ENCODE results near the gene SYTL1. TPM values are rescaled to one million over a fixed set of nuclear protein-coding genes. Genes with fewer than 3 reads are reported as not detected.
A peak's percentile ranks its signal among the peaks of the same experiment; 100 is the strongest.

Gene SYTL1
- total and polyA plus RNA-seq, 2 experiments from 2014 or later: not detected

- no peaks in the 10 kb centered on the region for H3K36me3 ChIP-seq (ENCODE audit: low read depth)
- no peaks in the 10 kb centered on the region for H3K9me3 ChIP-seq (ENCODE audit: low read depth)
- H3K9ac ChIP-seq: peak within 1 kb of the TSS; percentile 96
- peak; percentile 99 for DNase-seq
- H3F3A ChIP-seq (ENCODE audit: insufficient read depth): 0 out of 2 replicates have a peak, but pooled peaks cover 5% of the 10 kb centered on the region
- in situ Hi-C loops (cut with MboI): no loop called here
- H4K20me1 ChIP-seq (ENCODE audit: insufficient read depth): no peaks in the 10 kb centered on the region
- peak within 1 kb of the TSS; percentile 96 for H3K4me2 ChIP-seq (ENCODE audit: unreplicated experiment)
- 1 to 2% methylated on average over 56 to 67 of the region's 67 CpGs for WGBS, 2 experiments (ENCODE audit: low coverage in 1 of 2, low lambda C conversion rate in 2 of 2, missing lambda C conversion rate in 2 of 2)
- H3K27me3 ChIP-seq (replicated peaks; ENCODE audit: insufficient read depth): no peaks in the 10 kb centered on the region
- TF ChIP-seq EZH2 (IDR thresholded peaks at IDR 0.05; ENCODE audit: insufficient read depth, poor library complexity, severe bottlenecking) (no peak), EZH2phosphoT487 (IDR thresholded peaks at IDR 0.05; ENCODE audit: insufficient read depth, low read depth) (no peak)
- no peaks in the 10 kb centered on the region for H3K9me2 ChIP-seq (ENCODE audit: insufficient read depth)
- peak within 1 kb of the TSS; percentile 91 for H3K4me3 ChIP-seq
- peak within 1 kb of the TSS; percentile 96 for H2AFZ ChIP-seq
- peak within 1 kb of the TSS; percentile 89 for H3K27ac ChIP-seq
- peaks cover 48% of the 10 kb centered on the region for H3K79me2 ChIP-seq (ENCODE audit: insufficient read depth)
- peaks cover 24% of the 10 kb centered on the region for H3K4me1 ChIP-seq (ENCODE audit: insufficient read depth)
These were observed 19.8 kb upstream of the SYTL1 start, which contains the start of gene TMEM222 for GRCh38 chr1:27321813-27322568. Gene TMEM222 (plus strand): TSS chr1:27322163. CDS start chr1:27322198, 35 bp downstream.

- WGBS, 2 experiments (ENCODE audit: low coverage in 1 of 2, low lambda C conversion rate in 2 of 2, missing lambda C conversion rate in 2 of 2): 11 to 12% methylated on average over 10 of the region's 10 CpGs
- no peaks in the 10 kb centered on the region for H3K36me3 ChIP-seq (ENCODE audit: low read depth)
- H3K79me2 ChIP-seq (ENCODE audit: insufficient read depth): peaks cover 55% of the 10 kb centered on the region
- peak overlapping the region; percentile 84 for H2AFZ ChIP-seq
- peaks cover 28% of the 10 kb centered on the region for H3K4me1 ChIP-seq (ENCODE audit: insufficient read depth)
- peak overlapping the region; percentile 91 for H3K4me3 ChIP-seq
- DNase-seq: peak; percentile 30
- H3K27me3 ChIP-seq (replicated peaks; ENCODE audit: insufficient read depth): no peaks in the 10 kb centered on the region
- TF ChIP-seq EZH2 (IDR thresholded peaks at IDR 0.05; ENCODE audit: insufficient read depth, poor library complexity, severe bottlenecking): no peak
- no peak for TF ChIP-seq EZH2phosphoT487 (IDR thresholded peaks at IDR 0.05; ENCODE audit: insufficient read depth, low read depth)
- in situ Hi-C loops (cut with MboI): no loop called here
- peak overlapping the region; percentile 96 for H3K4me2 ChIP-seq (ENCODE audit: unreplicated experiment)
- H3K9ac ChIP-seq: peak overlapping the region; percentile 96
- no peaks in the 10 kb centered on the region for H3K9me2 ChIP-seq (ENCODE audit: insufficient read depth)
- peak overlapping the region; percentile 89 for H3K27ac ChIP-seq
- no peaks in the 10 kb centered on the region for H3K9me3 ChIP-seq (ENCODE audit: low read depth)
- 0 out of 2 replicates have a peak, but pooled peaks cover 5% of the 10 kb centered on the region for H3F3A ChIP-seq (ENCODE audit: insufficient read depth)
- H4K20me1 ChIP-seq (ENCODE audit: insufficient read depth): no peaks in the 10 kb centered on the region
These were observed 19.1 kb upstream of the SYTL1 start for GRCh38 chr1:27322569-27323240.

- Histone ChIP-seq H4K20me1 (ENCODE audit: insufficient read depth) (no peaks in the 10 kb centered on the region; the same call in 1 of the 2 replicates), H3K36me3 (ENCODE audit: low read depth) (no peaks in the 10 kb centered on the region), H3K27ac (no peak overlapping the region), H3K9me2 (ENCODE audit: insufficient read depth) (no peaks in the 10 kb centered on the region), H3K79me2 (ENCODE audit: insufficient read depth) (peaks cover 81% of the 10 kb centered on the region), H3K27me3 (replicated peaks; ENCODE audit: insufficient read depth) (no peaks in the 10 kb centered on the region), H3K4me2 (ENCODE audit: unreplicated experiment) (no peak overlapping the region), H3K4me1 (ENCODE audit: insufficient read depth) (peaks cover 16% of the 10 kb centered on the region), H3K4me3 (no peak overlapping the region), H3K9me3 (ENCODE audit: low read depth) (no peaks in the 10 kb centered on the region), H2AFZ (no peak overlapping the region), H3F3A (ENCODE audit: insufficient read depth) (no peaks in the 10 kb centered on the region), H3K9ac (no peak overlapping the region)
- in situ Hi-C loops (cut with MboI): no loop called here
- no peak for DNase-seq
- WGBS, 2 experiments (ENCODE audit: low coverage in 1 of 2, low lambda C conversion rate in 2 of 2, missing lambda C conversion rate in 2 of 2): 97 to 99% methylated on average over 14 to 15 of the region's 15 CpGs
- TF ChIP-seq EZH2 (IDR thresholded peaks at IDR 0.05; ENCODE audit: insufficient read depth, poor library complexity, severe bottlenecking) (no peak), EZH2phosphoT487 (IDR thresholded peaks at IDR 0.05; ENCODE audit: insufficient read depth, low read depth) (no peak)
These were observed 16.5 kb upstream of the SYTL1 start for GRCh38 chr1:27325286-27325685.

- 68 to 80% methylated on average over 5 of the region's 5 CpGs for WGBS, 2 experiments (ENCODE audit: low coverage in 1 of 2, low lambda C conversion rate in 2 of 2, missing lambda C conversion rate in 2 of 2)
- Histone ChIP-seq H3K9me2 (ENCODE audit: insufficient read depth) (no peaks in the 10 kb centered on the region), H3F3A (ENCODE audit: insufficient read depth) (no peaks in the 10 kb centered on the region), H4K20me1 (ENCODE audit: insufficient read depth) (no peaks in the 10 kb centered on the region; the same call in 1 of the 2 replicates), H3K27ac (peak overlapping the region; percentile 4; the same call in 1 of the 2 replicates), H3K4me1 (ENCODE audit: insufficient read depth) (peaks cover 16% of the 10 kb centered on the region), H2AFZ (no peak overlapping the region), H3K4me2 (ENCODE audit: unreplicated experiment) (no peak overlapping the region), H3K36me3 (ENCODE audit: low read depth) (no peaks in the 10 kb centered on the region; the same call in 1 of the 2 replicates), H3K27me3 (replicated peaks; ENCODE audit: insufficient read depth) (no peaks in the 10 kb centered on the region), H3K4me3 (no peak overlapping the region), H3K9ac (peak overlapping the region; percentile 7; the same call in 1 of the 2 replicates), H3K9me3 (ENCODE audit: low read depth) (no peaks in the 10 kb centered on the region), H3K79me2 (ENCODE audit: insufficient read depth) (peaks cover 85% of the 10 kb centered on the region)
- DNase-seq: no peak
- in situ Hi-C loops (cut with MboI): no loop called here
- TF ChIP-seq EZH2 (IDR thresholded peaks at IDR 0.05; ENCODE audit: insufficient read depth, poor library complexity, severe bottlenecking): no peak
These were observed 13.9 kb upstream of the SYTL1 start for GRCh38 chr1:27327964-27328363.

Data from GM23248 (cell line).